GM18858 (cell line): Measurements from ENCODE around the gene MLLT10.
A peak's percentile ranks its signal among the peaks of the same experiment; 100 is the strongest.

ENCODE experiments used
- ATAC-seq: cut with Tn5 transposase; IDR thresholded peaks from one replicate; pipeline ENCODE4 v1.9.1; 2021; ENCODE audit not compliant: unreplicated experiment

Gene MLLT10

DNA sequence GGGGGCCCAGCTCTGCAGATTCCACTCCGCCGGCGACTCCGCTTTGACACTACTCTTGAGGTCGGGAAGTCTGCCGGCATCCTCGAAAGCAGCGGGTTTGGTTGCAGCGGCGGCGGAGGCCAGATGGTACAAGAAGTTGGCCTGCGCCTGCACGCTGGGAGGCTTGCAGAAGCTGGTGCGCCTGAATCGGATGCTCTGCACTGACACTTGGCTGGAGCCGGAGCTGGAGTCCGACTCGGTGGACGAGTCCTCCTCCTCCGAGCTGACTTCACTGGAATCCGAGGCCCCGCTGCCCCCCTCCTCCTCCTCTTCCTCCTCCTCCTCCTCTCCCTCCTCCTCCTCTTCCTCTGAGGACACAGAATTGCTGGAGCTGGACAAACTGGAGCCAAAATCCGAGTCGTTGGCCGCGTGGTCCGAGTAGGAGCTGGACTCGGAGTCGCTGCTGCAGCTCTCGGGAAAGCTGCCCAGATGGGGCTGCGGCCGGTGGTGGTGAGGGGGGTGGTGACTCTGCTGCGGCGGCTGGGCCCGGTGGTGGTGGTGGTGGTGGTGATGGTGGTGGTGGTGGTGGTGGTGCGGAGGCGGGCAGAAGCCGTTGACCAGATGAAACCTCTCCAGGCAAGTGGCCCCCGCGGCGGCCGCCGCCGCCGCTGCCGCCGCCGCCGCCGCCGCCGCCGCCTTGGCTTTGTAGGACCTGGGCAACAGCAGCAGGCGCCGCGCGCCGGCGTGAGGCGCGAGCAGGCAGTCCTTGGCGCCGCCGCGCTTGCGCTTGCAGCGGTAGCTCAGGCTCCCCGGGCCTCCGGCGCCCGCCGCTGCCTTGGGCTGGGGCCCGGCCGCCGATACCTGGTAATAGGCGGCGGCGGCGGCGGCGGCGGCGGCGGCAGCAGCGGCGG lies 17.5 kb upstream of the MLLT10 start:
- ATAC-seq, result peak; percentile 36

DNA sequence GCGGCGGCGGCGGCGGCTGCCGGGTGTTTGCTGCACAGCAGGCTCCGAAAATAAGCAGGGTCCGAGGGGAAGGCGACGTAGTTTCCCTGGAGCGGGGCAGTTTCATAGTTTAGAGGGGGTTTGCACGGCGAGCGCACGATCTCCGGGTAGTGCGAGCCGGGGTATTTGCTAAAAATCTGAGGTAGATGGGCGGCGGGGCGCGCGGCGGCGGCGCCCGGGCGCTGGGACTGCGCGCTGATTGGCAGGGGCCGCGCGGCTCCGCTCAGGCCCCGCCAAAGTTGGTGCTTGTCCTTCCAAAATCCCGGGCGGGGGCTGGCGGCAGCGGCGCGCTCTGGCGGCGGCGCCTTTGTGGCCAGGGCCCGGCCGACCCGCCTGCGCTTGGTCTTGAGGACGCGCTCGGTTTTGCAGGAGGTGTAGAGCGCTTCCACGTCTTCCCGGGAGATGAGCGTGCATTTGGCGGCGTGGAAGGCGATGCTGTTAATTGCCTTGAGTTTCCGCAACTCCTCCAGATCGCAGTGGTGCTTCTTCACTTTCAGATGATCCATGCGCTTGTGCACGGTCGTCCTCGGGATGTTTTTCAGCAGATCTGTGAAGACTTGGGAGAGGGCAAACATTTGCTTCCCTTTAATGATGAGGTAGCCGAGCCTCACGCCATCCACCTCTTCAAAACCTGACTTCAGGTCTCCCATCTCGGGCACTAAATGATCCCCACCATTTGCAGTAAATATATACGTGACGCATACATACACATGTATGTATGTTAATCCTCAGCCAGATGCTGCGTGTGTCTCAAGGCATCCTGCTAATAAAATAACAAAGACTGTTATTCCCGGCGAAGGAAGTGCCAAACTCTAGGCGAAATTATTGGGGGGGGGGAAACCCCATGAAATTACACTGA lies 16.6 kb upstream of the MLLT10 start:
- peak; percentile 33 for ATAC-seq

DNA sequence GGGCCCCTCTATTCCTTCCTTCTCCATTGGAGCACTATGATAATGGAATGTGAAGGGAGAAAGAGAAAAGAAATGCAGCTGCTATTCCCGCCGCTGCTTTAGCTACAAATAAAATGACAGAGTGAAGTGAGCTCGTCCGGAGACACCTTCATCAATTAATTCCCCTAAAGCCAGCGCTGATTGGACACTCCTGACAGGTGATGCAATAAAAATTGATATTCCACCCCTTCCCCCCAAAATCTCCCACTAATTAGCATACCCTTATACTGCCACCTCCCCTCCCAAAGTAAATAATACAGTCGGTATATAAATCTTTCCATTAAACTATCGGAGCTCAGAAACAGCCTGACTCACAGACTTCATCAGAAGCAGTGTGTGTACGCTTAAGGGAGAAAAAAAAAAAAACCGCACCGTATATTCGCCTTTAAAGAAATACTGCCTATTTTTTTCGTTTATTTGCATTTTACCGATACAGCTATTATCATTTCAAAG lies 15.8 kb upstream of the MLLT10 start:
- no peak for ATAC-seq

DNA sequence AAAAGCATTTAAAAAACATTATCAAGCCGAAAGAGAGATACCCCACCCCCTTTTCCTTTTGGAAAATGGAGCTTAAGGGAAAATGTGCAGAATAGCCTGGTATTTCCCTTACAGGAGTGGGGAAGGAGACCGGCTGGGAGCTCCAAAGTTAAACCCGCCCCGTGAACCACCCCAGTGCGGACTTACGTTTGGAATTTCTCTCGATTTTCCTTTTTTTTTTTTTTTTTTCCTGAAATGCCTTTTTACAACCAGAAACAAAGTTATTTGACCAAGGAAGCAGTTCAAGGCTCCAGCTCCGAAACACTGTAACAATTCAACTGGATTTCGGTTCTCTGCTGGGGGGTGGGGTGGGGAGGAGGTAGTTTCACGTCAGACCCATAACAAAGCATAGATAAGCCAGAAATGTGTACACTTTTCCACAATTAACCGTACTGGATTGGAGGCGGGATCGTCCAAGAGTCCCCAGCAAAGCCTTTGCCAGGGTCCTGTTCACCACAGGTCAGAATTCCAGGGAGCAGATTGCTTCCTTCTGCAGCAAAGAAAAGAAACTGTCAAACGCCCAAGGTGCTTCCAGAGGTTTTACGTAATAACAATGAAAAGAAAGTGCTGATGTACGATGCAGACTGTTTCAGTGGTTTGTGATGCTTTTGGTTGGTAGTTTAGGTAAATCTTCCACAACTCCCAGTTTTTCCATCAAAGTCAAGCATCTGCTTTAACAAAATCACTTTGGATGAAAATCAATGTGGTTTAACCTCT lies 15.2 kb upstream of the MLLT10 start:
- ATAC-seq, result no peak

DNA sequence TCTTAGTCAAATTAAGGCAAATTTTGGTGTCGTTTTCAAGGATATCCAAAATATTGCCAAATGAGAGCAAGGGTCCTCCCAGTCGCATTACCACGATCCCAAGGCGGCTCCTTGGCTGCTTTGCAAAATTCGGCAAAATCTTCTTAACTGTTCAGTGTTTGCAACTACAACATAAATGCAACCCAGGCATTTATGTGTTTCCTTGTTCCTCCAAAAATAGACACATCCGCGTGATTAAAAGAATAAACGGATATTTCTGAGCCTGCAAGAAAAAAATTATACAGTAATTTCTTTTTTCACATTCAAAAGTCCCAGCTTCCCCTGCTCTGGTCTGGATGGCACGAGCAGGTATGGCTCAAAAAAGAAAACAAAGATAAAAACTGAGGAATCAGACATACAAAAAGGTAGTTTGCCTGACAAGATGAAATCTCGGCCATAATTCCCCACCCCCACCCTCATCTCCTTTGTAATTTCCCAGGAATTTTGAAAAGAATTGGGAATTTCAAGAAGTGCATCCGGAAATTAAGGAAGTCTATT lies 14.6 kb upstream of the MLLT10 start:
- no peak for ATAC-seq

DNA sequence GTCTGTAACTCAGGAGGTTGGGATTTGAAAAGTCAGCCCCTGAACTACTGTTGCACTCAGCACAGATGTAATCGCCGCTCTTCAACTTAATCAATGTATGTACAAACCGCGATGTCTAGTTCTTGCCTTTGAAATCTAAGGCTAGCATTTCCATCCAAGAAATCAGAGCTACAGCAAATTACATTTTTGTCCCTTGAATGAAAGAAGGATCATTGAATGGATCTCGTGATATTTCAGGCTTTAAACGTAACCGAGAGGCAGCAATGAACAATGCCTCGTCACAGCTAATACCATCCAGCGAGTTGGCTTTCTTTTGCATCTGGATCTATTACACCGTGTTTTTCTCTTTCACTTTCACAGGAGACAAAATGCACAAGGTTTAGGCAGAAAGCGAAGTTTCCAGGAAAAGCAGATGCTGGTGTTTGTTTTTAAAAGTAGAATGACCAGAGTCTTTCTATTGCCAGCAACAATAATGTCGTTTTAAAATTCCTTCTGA lies 14.0 kb upstream of the MLLT10 start:
- peak; percentile 51 for ATAC-seq

DNA sequence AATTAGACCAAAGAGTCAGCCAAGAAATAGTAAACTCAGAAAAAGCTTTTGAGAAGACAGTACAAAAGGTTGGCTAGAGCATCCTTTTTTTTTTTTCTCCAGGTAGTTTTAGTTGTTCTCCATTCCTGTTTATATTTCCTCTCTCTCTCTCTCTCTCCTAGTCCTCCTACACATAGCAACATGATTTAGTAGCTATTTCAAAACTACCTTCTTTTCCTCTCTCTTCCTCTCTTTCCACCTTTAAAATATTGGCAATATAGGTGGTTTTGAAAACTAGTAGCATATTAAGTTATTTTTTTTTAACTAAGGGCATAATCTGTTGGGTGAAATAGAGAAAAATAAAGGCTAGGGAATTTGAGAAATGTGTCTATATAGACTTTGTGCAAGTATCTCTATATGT lies 13.5 kb upstream of the MLLT10 start:
- ATAC-seq, result no peak

DNA sequence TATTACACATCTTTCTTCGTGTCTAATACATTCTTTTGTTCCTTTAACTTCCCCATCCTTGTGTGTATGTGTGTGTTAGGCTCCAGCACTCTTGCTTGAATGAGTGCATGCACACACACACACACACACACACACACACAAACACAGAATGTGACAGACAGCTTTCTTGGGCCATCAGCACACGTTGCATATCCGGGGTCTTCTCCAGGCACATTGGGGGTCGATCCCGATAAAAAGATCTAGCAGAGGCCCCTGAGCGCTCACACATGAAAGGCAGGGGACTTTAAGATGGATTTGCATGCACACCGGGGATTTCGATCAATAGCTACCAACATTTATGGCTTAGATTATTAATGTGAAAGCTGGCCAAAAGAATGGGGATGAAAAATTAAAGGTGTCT lies 13.1 kb upstream of the MLLT10 start:
- ATAC-seq, result no peak

DNA sequence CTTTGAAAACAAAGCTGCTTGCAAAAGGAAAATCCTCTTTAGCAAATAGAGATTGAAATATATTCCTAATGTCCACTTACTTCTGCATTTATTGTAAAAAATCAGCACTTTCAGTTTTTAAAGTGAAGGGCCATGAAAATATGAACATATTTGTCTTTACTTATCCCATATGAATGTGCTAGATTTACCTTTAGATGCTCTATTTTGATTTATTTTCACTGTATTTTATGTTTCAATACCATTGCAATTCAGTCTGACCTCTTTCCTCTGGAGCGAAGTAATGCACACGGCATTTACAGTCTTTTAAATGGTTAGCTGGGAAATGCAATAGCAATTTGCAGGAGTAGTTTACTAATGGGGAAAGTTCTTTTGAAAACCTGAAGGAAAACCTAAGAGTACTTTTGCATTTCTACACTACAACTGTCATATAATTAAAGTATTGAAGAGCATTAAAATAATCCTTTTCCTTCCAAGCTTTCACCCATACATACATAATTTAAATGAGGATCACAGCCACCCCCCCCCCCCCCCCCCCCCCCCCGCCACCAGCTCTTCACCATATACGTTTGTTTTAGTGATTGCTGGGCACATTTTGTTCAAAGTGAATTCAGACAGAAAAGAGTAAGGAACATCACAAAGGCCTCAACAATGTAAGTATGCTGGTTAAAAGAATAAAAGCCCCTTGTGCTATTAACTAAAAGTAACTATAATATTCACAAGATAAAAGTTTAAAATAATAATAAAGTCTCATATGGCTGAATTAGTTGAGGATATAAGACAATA lies 12.1 kb upstream of the MLLT10 start:
- ATAC-seq, result no peak

DNA sequence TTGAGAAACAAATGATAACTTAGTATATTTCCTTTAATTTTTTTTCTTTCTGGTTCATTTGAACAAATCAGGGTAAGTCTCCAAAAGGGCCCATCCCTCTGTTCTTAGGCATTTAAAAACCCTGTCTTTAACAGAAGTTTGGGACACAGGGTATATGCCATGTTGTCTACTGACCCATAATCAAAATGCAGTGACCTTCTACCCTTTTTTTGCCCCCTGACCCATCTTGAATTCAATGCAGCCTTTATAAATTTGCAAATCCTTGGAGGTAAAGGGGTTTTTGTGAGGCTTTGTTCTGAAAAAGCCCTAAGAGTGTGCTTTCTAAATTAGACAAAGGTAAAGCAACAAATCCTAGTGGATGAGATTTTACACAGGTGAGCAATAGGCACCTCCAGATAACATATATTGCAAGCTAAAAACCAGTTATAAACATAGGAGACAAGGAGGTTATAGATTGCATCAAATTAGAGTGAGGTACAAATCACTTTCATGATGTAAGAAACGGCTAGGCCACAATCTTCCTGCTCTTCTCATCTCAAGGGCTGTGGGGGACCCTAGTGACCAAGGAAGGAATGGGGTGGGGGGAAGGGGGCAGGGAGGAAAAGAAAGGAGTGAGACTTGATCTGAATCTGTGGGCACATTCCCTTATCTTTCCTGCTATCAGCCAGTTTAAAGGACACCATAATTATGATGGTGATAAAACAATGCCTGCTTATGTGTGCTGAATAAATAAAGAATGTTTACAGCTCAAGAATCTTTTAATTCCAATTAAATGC lies 11.2 kb upstream of the MLLT10 start:
- ATAC-seq, result no peak

DNA sequence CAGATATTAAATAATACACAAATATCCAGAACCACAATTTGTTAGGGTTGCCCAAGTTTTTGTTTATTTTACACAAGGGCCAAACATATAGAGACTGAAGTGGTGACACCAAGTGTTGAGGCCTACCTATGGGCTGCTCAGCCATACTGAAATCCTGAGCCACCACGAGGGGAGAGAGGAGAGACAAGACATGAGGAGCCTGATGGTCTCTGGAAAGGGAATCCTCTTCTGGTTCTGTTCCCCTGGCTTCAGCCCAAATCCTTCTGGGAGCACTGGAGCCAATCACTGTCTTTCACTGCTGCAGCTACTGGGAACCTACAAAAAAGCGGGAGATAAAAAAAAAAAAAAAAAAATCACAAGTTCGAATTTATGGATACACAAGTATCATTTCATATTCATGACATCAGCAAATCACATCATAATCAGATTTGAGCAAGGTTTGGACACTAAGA lies 10.4 kb upstream of the MLLT10 start:
- no peak for ATAC-seq

DNA sequence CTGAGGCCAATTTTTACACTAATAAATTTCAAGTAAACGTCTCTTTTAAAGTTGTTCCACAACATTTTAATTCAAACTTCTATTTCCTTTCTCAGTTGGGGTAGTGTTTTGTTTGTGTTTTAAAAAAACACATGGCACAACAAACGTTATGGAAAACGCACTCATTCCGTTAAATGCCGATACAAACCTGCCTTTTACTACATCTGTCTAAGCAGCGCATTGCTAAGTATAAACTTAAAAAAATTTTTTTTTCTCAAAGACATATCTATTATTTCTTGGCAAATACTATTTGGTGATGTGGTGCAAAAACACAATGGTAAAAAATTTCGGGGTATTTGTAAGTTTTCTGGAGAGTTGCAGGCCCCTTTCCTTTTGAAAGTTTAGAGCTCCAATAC lies 9.9 kb upstream of the MLLT10 start:
- no peak for ATAC-seq

DNA sequence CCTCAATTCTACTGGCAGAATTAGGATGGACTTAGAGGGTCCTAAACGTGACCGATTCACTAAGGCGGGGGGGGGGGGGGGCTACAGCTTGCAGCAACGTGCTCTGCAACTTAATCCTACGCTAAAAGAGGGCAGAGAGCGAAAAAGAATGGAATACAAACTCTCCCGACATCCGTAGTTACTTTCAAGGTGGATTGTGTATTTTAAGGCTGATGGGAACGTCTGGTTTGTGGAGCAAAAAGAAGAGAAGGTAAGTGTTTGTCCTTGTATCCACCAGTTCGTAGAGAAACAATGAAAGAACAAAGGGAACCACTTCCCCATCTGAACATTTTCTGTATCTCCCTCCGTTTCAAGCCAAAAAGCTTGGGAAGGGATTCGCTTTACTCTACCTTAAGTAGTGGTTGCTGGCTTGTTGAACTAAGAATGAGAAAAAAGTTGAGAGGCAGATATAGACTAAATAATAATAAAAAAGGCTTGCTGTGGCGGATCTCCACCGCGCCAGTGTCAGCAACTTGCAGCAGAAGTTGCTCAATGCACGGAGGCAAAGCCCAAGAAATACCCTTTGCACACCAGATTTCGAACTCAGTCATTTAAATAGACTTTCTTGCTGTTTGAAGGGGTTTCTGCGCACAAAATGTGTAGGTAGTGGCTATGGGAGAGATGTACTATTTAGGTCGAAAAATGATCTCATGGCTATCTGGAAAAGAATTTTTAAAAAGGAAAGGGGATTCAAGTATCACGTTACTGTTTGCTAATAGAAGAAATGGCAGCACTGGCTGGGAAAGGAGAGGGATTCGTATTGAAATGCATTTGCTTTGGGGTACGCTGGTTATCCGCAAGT lies 9.3 kb upstream of the MLLT10 start:
- ATAC-seq, result no peak

DNA sequence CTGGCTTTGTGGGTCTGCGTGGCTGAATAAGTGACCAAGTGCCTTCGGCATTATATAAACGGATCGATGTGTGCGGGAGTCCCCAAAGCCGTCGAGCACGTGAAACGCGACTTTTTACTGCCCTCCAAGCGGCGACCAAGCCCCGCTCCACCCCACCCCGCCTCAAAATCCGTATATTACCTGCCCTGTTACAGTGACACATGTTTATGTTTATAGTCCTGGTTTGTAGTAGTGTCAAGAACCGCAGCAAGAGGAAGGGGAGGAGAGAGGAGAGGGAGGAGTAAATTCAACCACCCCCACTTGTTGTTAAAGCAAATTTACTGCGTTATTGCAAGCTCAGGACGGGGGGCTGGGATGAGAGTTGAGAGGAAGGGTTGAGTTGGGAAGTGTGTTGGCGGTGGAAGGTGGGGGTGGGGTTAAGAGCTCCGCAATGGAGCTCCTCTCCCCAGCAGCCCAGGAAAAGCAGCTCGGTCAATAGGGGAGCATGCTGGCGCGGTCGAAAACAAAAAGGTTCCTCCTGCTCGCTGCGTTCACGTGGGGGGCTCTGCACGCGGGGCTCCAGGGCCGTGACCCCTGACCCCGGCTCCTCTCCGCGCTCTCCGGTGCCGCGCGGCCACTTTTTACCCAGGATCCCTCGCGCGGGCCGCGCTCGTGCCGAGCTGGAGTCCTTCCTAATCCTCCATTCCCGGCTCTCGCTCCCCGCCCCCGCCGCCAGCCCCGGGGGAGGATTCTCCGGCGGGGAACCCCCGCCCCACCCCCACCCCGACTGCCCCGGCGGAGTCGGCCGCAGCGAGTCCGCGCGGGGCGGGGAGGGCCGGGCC lies 8.5 kb upstream of the MLLT10 start, which contains the start of gene SKIDA1:
Gene SKIDA1 (minus strand): TSS at position 316 of the 821 bp plus-strand sequence. CDS start 7,860 bp downstream, outside the sequence.
- ATAC-seq, result peak; percentile 34

DNA sequence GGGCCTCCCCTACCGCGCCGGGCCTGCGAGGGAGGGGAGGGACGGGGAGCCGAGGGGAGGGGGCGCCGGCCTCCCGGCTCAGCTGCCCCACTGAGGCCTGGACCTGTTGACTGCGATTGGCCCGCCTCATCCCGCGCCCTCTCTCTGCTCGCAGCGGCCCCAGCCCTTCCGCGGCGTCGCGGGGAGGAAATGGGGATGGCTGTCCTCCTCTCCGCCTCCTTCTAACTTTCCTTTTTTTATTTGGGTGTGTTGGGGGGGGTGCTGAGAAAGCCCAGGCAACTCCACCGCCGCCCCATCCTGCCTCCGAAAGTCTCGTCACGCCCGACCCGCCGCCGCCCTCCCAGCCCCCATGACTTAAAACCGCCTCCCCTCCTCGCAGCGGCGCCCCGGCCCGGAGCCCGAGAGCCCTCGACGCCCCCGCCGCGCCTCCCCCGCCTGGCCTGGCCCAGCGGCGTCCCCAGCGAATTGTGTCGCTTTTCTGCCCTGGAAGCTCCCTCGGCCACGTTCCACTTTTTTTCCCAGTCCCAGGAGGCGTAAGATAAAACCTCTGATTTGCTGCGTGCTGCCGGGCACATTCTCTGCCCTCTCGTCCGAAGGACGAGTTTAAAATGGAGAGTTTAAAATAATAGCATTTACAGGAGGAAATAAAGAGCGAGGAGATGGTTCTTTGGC lies 7.7 kb upstream of the MLLT10 start:
- peak; percentile 23 for ATAC-seq

DNA sequence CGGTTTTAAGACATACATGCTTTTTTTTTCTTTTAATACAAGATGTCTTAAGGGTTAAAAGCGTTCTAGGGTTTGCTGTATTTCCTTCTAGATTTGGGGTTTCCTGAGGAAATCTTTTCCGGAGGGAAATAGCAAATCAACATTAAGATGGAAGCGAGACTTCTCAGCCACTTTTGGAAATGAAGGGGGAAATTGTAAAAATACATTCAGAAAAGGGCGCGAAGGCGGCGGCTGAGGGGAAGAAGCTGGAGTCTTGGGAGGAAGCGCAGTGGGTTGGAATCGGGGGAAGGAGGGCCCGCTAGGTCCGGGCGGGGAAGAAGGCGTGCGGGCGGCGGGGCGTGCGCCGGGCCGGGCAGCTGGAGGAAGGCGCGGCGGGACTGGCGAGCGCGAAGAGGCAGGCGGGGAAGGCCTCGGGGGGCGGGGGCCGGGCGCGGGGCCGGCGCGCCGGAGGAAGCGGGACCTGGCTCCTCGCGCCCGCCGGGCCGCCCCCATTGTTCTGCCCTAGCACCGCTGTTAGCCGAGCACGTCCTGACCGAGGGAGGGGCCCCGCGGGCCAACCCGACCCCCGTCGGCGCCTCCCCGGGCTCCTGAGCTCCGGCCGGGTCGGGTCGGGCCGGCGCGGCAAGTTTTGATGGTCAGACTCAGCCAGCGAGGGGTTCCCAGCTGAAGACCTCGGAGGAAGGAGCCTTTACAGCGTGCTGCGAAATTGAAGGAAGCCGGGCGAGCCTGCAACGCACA lies 7.0 kb upstream of the MLLT10 start:
- ATAC-seq, result no peak
